SU-DHL-6 (cell line): Measurements from ENCODE around the gene PDZD4.

ENCODE experiments used
- CTCF ChIP-seq: fragments of 200-600 bp; sonication (generic); IDR thresholded peaks from one replicate; pipeline ENCODE4 v1.5.1; 2017; ENCODE audit warnings: antibody characterized with exemption, mild to moderate bottlenecking, low read length, moderate library complexity; ENCODE audit not compliant: insufficient read depth, poor library complexity, severe bottlenecking
- EZH2phosphoT487 ChIP-seq: fragments of 200-600 bp; sonication (generic), shearing (Covaris generic); conservative IDR thresholded peaks from 2 replicates; pipeline ENCODE4 v1.6.1; 2018; ENCODE audit warnings: mild to moderate bottlenecking, antibody characterized with exemption, low read length, moderate library complexity, mixed read lengths

- TF ChIP-seq CTCF (no peak), EZH2phosphoT487 (no peak)
Measured at GRCh38 chrX:153828723-153829548, 1.4 kb downstream of the PDZD4 start.
